Measurements from ENCODE around the gene SLC4A8.

Gene SLC4A8

GRCh38 chr12:51390891-51391282 is 33.7 kb upstream of the SLC4A8 start:
- peak; percentile 64 for DNase-seq
- peaks cover 3% of the 10 kb centered on the region for H3K36me3 Mint-ChIP-seq (ENCODE audit: low read depth)
- peaks cover 76% of the 10 kb centered on the region for H3K4me1 Mint-ChIP-seq (ENCODE audit: low read depth)
- H3K9me3 Mint-ChIP-seq = no peaks in the 10 kb centered on the region
- H3K27ac Mint-ChIP-seq = peak overlapping the region; percentile 85
- peak overlapping the region; percentile 88 for H3K4me3 Mint-ChIP-seq
- H3K27me3 Mint-ChIP-seq = no peaks in the 10 kb centered on the region

GRCh38 chr12:51391283-51392123 is 33.1 kb upstream of the SLC4A8 start, which contains the start of gene GALNT6:
Gene GALNT6 (minus strand): TSS chr12:51391406. CDS start chr12:51379781, 11,625 bp downstream.
- no peaks in the 10 kb centered on the region for H3K27me3 Mint-ChIP-seq
- peak; percentile 83 for DNase-seq
- H3K27ac Mint-ChIP-seq = peak within 1 kb of the TSS; percentile 94
- H3K4me1 Mint-ChIP-seq (ENCODE audit: low read depth) = peaks cover 76% of the 10 kb centered on the region
- H3K9me3 Mint-ChIP-seq = no peaks in the 10 kb centered on the region
- peaks cover 3% of the 10 kb centered on the region for H3K36me3 Mint-ChIP-seq (ENCODE audit: low read depth)
- H3K4me3 Mint-ChIP-seq = peak within 1 kb of the TSS; percentile 88

- Mint-ChIP-seq H3K27me3 (no peaks in the 10 kb centered on the region), H3K36me3 (ENCODE audit: low read depth) (peaks cover 3% of the 10 kb centered on the region), H3K4me1 (ENCODE audit: low read depth) (peaks cover 73% of the 10 kb centered on the region), H3K27ac (peak overlapping the region; percentile 94), H3K4me3 (peak overlapping the region; percentile 88), H3K9me3 (no peaks in the 10 kb centered on the region)
- DNase-seq = peak; percentile 54
Observed at GRCh38 chr12:51392556-51393237, 31.9 kb upstream of the SLC4A8 start.

DNA sequence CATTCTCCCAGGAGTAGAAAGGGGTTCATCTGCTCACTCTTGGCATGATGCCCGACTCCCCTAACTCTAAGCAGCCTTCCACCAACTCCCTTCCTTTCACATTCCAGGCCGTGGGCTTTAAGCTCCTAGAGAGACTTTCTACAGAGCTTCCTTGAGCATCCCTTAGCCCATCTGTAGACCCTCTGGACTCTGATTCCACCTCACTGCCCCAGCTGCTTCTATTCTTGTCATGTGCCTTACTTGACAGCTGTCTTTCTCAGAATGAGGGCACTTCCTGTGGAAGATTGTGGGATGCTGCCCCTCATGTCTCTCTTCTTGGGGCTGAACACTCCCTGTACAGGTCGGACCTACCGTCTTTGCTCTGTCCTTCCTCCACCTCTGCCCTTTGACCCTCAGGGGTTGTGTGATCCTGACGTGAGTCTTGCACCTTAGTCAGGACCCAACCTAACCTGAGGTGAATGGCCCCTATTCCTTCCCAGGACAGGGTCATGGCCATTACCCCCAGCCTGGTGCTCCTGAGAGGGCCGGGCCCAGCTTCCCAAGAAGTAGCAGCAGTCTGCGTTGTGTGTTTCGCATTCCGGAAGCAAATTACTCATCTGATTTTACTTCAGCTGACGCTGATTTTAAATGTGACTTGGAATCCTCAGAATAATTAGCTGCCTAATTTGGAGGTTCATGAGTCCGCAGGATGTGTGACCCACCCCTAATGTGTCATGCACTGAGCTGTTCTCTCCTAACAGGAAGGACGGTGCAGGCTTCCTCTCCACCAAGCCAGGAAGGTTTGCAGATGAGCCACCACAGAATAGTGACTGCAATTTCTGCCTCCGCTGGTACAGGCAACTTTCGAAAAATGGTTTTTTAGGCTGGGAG is 30.7 kb upstream of the SLC4A8 start:
- DNase-seq = peak; percentile 58
- Mint-ChIP-seq H3K36me3 (ENCODE audit: low read depth) (peaks cover 3% of the 10 kb centered on the region), H3K27me3 (no peaks in the 10 kb centered on the region), H3K4me1 (ENCODE audit: low read depth) (peaks cover 63% of the 10 kb centered on the region), H3K9me3 (no peaks in the 10 kb centered on the region), H3K27ac (peak overlapping the region; percentile 94), H3K4me3 (peak overlapping the region; percentile 88)

DNA sequence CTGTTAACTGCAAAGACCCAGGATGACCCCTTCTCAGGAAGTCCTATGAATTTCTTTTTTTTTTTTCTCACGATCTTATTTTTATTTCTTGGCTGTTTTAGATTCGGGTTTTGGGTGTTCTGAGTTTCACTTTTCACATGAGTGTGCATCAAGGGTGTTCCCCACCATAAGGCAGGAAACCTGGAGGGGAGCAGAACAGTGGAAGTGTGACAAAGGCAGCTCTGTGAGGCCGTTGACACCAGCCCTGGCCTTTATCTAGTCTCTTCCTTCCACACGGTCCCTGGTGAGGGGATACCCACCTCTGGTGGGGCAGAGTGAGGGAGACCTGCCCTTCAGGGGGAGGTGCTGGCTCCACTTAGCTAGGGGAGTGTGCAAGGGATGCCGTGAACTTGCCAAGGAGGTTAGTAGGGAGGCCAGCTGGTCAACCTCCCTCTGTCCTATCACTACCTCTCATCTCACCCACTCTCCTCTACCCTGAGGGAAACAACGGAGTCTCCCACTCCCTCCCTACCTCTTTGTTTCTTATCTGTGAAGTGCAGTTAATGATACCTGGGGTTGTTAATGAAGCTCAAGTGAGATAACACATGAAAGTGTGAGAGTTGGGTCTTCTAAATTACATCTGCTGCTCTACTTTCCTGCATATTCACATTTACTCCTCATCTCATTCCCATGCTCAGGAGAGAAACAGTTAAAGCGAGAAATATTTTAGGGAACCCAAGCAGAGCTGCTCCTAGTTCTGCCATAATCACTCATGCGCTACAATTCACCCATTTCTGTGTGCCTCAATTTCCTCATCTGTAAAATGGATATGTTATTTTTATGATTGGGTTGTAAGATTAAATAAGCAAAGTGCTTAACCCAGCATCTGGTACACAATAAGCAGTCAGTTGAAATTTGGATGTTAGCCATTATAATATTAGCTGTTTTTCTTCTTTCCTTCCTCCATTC is 29.1 kb upstream of the SLC4A8 start:
- no peaks in the 10 kb centered on the region for H3K9me3 Mint-ChIP-seq
- peak overlapping the region; percentile 88 for H3K4me3 Mint-ChIP-seq
- H3K36me3 Mint-ChIP-seq (ENCODE audit: low read depth) = peaks cover 3% of the 10 kb centered on the region
- no peaks in the 10 kb centered on the region for H3K27me3 Mint-ChIP-seq
- peak; percentile 45 for DNase-seq
- peak overlapping the region; percentile 94 for H3K27ac Mint-ChIP-seq
- peaks cover 47% of the 10 kb centered on the region for H3K4me1 Mint-ChIP-seq (ENCODE audit: low read depth)

DNA sequence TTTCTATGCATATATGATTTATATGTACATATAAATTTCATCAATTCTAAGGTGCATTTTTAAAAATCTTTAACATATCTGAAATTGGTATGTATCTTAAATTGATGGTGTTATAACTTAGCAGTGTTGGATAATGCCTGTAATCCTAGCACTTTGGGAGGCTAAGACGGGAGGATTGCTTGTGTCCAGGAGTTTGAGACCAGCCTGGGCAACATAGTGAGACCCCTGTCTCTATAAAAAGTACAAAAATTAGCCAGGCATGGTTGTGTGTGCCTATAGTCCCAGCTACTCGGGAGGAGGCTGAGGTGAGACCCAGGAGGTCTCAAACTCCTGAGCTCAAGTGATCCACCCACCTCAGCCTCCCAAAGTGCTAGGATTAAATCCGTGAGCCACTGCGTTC is 27.0 kb upstream of the SLC4A8 start:
- no peak overlapping the region for H3K4me3 Mint-ChIP-seq
- no peak overlapping the region for H3K27ac Mint-ChIP-seq
- no peaks in the 10 kb centered on the region for H3K9me3 Mint-ChIP-seq
- H3K36me3 Mint-ChIP-seq (ENCODE audit: low read depth) = no peaks in the 10 kb centered on the region
- no peak for DNase-seq
- H3K27me3 Mint-ChIP-seq = no peaks in the 10 kb centered on the region
- H3K4me1 Mint-ChIP-seq (ENCODE audit: low read depth) = peaks cover 36% of the 10 kb centered on the region

DNA sequence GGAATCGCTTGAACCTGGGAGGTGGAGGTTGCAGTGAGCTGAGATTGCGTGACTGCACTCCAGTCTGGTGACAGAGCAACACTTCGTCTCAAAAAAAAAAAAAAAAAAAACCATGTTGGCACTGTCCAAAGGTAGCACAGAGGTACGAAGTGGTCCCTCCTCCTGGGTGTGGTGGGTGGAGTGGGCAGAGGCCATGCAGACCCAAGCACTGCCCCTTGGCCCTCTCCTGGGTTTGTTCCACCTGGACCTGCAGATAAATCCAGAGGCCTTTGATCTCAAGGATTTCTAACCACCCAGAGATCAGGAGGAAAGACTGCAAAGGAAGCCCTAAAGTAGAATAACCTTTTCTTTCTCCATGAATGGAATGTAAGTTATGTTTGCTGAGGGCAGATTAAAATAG is 24.7 kb upstream of the SLC4A8 start:
- H3K36me3 Mint-ChIP-seq (ENCODE audit: low read depth) = no peaks in the 10 kb centered on the region
- no peaks in the 10 kb centered on the region for H3K9me3 Mint-ChIP-seq
- H3K27ac Mint-ChIP-seq = no peak overlapping the region
- H3K27me3 Mint-ChIP-seq = no peaks in the 10 kb centered on the region
- H3K4me3 Mint-ChIP-seq = no peak overlapping the region
- no peak for DNase-seq
- peaks cover 14% of the 10 kb centered on the region for H3K4me1 Mint-ChIP-seq (ENCODE audit: low read depth)

- H3K27me3 Mint-ChIP-seq = no peaks in the 10 kb centered on the region
- no peak overlapping the region for H3K27ac Mint-ChIP-seq
- DNase-seq = no peak
- H3K4me3 Mint-ChIP-seq = no peak overlapping the region
- H3K36me3 Mint-ChIP-seq (ENCODE audit: low read depth) = no peaks in the 10 kb centered on the region
- H3K4me1 Mint-ChIP-seq (ENCODE audit: low read depth) = peaks cover 2% of the 10 kb centered on the region
- no peaks in the 10 kb centered on the region for H3K9me3 Mint-ChIP-seq
Observed at GRCh38 chr12:51401020-51401419, 23.6 kb upstream of the SLC4A8 start.

DNA sequence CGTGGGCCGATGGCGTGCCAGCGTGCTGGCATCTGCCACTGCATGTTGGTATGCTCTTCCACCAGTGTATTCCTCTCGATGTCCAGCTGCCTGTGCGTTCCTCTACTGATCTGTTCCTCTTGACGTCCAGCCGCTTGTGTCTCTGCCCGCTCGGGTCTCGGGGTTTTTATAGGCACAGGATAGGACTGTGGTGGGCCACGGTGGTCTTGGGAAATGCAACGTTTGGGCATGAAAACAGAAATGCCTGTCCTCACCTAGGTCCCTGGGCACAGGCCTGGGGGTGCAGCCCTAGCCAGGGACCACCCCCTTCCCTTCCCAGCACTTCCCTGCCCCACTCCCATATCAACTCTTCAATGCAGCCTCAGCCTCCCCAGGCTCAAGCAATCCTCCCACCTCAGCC is 23.1 kb upstream of the SLC4A8 start:
- Mint-ChIP-seq H3K27me3 (no peaks in the 10 kb centered on the region), H3K27ac (no peak overlapping the region), H3K4me3 (no peak overlapping the region), H3K36me3 (ENCODE audit: low read depth) (no peaks in the 10 kb centered on the region), H3K9me3 (no peaks in the 10 kb centered on the region), H3K4me1 (ENCODE audit: low read depth) (no peaks in the 10 kb centered on the region)
- no peak for DNase-seq

- DNase-seq = no peak
- Mint-ChIP-seq H3K9me3 (no peaks in the 10 kb centered on the region), H3K27ac (no peak overlapping the region), H3K27me3 (no peaks in the 10 kb centered on the region), H3K4me3 (no peak overlapping the region), H3K36me3 (ENCODE audit: low read depth) (no peaks in the 10 kb centered on the region), H3K4me1 (ENCODE audit: low read depth) (no peaks in the 10 kb centered on the region)
Observed at GRCh38 chr12:51401900-51402299, 22.7 kb upstream of the SLC4A8 start.

- Mint-ChIP-seq H3K27me3 (no peaks in the 10 kb centered on the region), H3K36me3 (ENCODE audit: low read depth) (no peaks in the 10 kb centered on the region), H3K9me3 (no peaks in the 10 kb centered on the region), H3K4me3 (no peak overlapping the region), H3K27ac (no peak overlapping the region), H3K4me1 (ENCODE audit: low read depth) (no peaks in the 10 kb centered on the region)
- DNase-seq = no peak
Observed at GRCh38 chr12:51403159-51403558, 21.5 kb upstream of the SLC4A8 start.

DNA sequence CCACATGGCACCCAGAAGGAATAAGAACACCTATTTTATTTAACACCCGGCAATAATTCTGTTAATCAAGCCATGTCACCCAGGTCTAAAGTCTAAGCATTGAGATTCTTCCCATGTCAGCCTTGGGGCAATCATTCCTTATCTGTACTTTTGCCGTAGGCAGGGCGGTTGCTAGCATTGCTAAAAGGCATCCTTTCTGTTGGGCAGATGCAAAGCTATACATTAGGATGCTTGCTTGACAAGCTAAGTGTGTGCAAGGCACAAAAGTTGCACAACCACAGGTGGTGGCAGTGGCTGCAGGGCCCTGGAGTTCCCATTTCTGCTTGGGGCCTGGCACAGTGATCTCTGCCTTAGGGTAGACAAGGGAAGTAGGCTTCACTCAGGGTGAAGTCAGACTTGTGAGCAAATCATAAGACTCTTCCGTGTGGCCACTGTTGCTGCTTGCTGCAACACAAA is 20.9 kb upstream of the SLC4A8 start:
- H3K27me3 Mint-ChIP-seq = no peaks in the 10 kb centered on the region
- H3K4me1 Mint-ChIP-seq (ENCODE audit: low read depth) = no peaks in the 10 kb centered on the region
- no peak overlapping the region for H3K27ac Mint-ChIP-seq
- H3K36me3 Mint-ChIP-seq (ENCODE audit: low read depth) = no peaks in the 10 kb centered on the region
- DNase-seq = no peak
- no peaks in the 10 kb centered on the region for H3K9me3 Mint-ChIP-seq
- H3K4me3 Mint-ChIP-seq = no peak overlapping the region

GRCh38 chr12:51404627-51405026 is 20.0 kb upstream of the SLC4A8 start:
- Mint-ChIP-seq H3K4me1 (ENCODE audit: low read depth) (no peaks in the 10 kb centered on the region), H3K27me3 (no peaks in the 10 kb centered on the region), H3K4me3 (no peak overlapping the region), H3K9me3 (no peaks in the 10 kb centered on the region), H3K36me3 (ENCODE audit: low read depth) (no peaks in the 10 kb centered on the region), H3K27ac (no peak overlapping the region)
- DNase-seq = no peak

Data from activated T-cell treated with anti-CD3 and anti-CD28 coated beads, Interleukin-2, amount 50 U/mL, for 24 hours (primary cell).